ENCODE results near the gene NIPA2. TPM values are rescaled to one million over a fixed set of nuclear protein-coding genes. Genes with fewer than 3 reads are reported as not detected.
"Not testable (repeated sequence)": the region's sequence is repeated elsewhere in the genome, so short reads cannot be mapped to it uniquely, and the experiment has no call there.

The NIPA2 gene
- total RNA-seq, 4 donors from 2014 or later = 6.5 to 61.2 (median 22.1) TPM

GRCh38 chr15:22796079-22796478 lies 42.4 kb upstream of the NIPA2 start:
- intact Hi-C loops (cut with DNase I; ENCODE audit: low total_unique reads) = no loop called here
- Histone ChIP-seq H3K27me3 (no peaks in the 10 kb centered on the region), H3K4me1 (no peaks in the 10 kb centered on the region), H3K36me3 (no peaks in the 10 kb centered on the region), H3K9me3 (no peaks in the 10 kb centered on the region), H3K27ac (no peak overlapping the region), H3K4me3 (no peak overlapping the region)
- no peak for DNase-seq
- TF ChIP-seq CTCF (IDR thresholded peaks at IDR 0.05) (no peak), POLR2A (IDR thresholded peaks at IDR 0.05) (no peak)

- Histone ChIP-seq H3K4me1 (no peaks in the 10 kb centered on the region), H3K4me3 (no peak overlapping the region), H3K36me3 (no peaks in the 10 kb centered on the region), H3K27ac (no peak overlapping the region), H3K27me3 (no peaks in the 10 kb centered on the region), H3K9me3 (no peaks in the 10 kb centered on the region)
- no peak for DNase-seq
- intact Hi-C loops (cut with DNase I; ENCODE audit: low total_unique reads) = no loop called here
- no peak for TF ChIP-seq POLR2A (IDR thresholded peaks at IDR 0.05)
- TF ChIP-seq CTCF (IDR thresholded peaks at IDR 0.05) = no peak
These were observed 38.6 kb upstream of the NIPA2 start for GRCh38 chr15:22799902-22800301.

- H3K9me3 ChIP-seq, H3K4me1 ChIP-seq, H3K27ac ChIP-seq: not testable (repeated sequence)
These were observed 35.5 kb upstream of the NIPA2 start for GRCh38 chr15:22803006-22803405.

GRCh38 chr15:22806156-22806555 lies 32.3 kb upstream of the NIPA2 start:
- TF ChIP-seq CTCF (IDR thresholded peaks at IDR 0.05) (no peak), POLR2A (IDR thresholded peaks at IDR 0.05) (no peak)
- no peak for DNase-seq
- no peaks in the 10 kb centered on the region for H3K27me3 ChIP-seq

More at GRCh38 chr15:22803006-22803405, 35.5 kb upstream of the NIPA2 start:
- H3K27me3 ChIP-seq; DNase-seq; H3K4me3 ChIP-seq; intact Hi-C loops (cut with DNase I; ENCODE audit: low total_unique reads); H3K36me3 ChIP-seq: not testable (repeated sequence)

GRCh38 chr15:22806664-22807063 lies 31.8 kb upstream of the NIPA2 start:
- Histone ChIP-seq H3K4me3 (no peak overlapping the region), H3K36me3 (no peaks in the 10 kb centered on the region), H3K27me3 (no peaks in the 10 kb centered on the region), H3K27ac (no peak overlapping the region), H3K4me1 (no peaks in the 10 kb centered on the region), H3K9me3 (no peaks in the 10 kb centered on the region)
- no peak for DNase-seq
- TF ChIP-seq POLR2A (IDR thresholded peaks at IDR 0.05) = no peak
- no peak for TF ChIP-seq CTCF (IDR thresholded peaks at IDR 0.05)
- intact Hi-C loops (cut with DNase I; ENCODE audit: low total_unique reads) = no loop called here

More at GRCh38 chr15:22806156-22806555, 32.3 kb upstream of the NIPA2 start:
- Histone ChIP-seq H3K27ac (no peak overlapping the region), H3K4me1 (no peaks in the 10 kb centered on the region), H3K4me3 (no peak overlapping the region), H3K9me3 (no peaks in the 10 kb centered on the region), H3K36me3 (no peaks in the 10 kb centered on the region)
- intact Hi-C loops (cut with DNase I; ENCODE audit: low total_unique reads) = no loop called here

- H3K4me1 ChIP-seq; H3K27ac ChIP-seq; H3K27me3 ChIP-seq; intact Hi-C loops (cut with DNase I; ENCODE audit: low total_unique reads); H3K36me3 ChIP-seq; H3K4me3 ChIP-seq; H3K9me3 ChIP-seq; DNase-seq: not testable (repeated sequence)
These were observed 30.6 kb upstream of the NIPA2 start for GRCh38 chr15:22807831-22808230.

Data from uterus (tissue), 4 donors.